GM23338 (cell line): ENCODE data around the gene NPPC. TPM values are rescaled to one million over a fixed set of nuclear protein-coding genes. Genes with fewer than 3 reads are reported as not detected.

Experiments used
- ATAC-seq: fragments of 200-7000 bp; cut with Tn5 transposase; 3 replicates; pipeline ENCODE4 v1.9.1; 2020
- DNase-seq: peaks from one replicate; pipeline ENCODE4 v3.0.0-alpha.2; 2015; ENCODE audit warnings: low spot score
- H2AFZ ChIP-seq: fragments of 200-600 bp; sonication (generic); 2 replicates; pipeline ENCODE4 v1.8.0; 2016; ENCODE audit warnings: antibody characterized with exemption, mild to moderate bottlenecking, moderate library complexity
- H3F3A ChIP-seq: fragments of 200-600 bp; sonication (generic); replicated peaks from 2 replicates; pipeline ENCODE4 v1.8.0; 2017; ENCODE audit warnings: antibody characterized with exemption, mixed run types, low read depth
- H3K27ac ChIP-seq: fragments of 200-600 bp; sonication (generic); 2 replicates; pipeline ENCODE4 v1.6.1; 2016; ENCODE audit warnings: low read depth
- H3K27me3 ChIP-seq: fragments of 200-600 bp; sonication (generic); 2 replicates; pipeline ENCODE4 v1.8.0; 2016; ENCODE audit warnings: mild to moderate bottlenecking, mixed run types, moderate library complexity; ENCODE audit not compliant: insufficient read depth
- H3K36me3 ChIP-seq: fragments of 200-600 bp; sonication (generic); 2 replicates; pipeline ENCODE4 v1.8.0; 2016; ENCODE audit warnings: mild to moderate bottlenecking; ENCODE audit not compliant: insufficient read depth
- H3K4me1 ChIP-seq: fragments of 200-600 bp; sonication (generic); 2 replicates; pipeline ENCODE4 v1.8.0; 2016; ENCODE audit warnings: mild to moderate bottlenecking, moderate library complexity; ENCODE audit not compliant: insufficient read depth
- H3K4me2 ChIP-seq: fragments of 200-600 bp; sonication (generic); 2 replicates; pipeline ENCODE4 v1.7.1; 2017; ENCODE audit warnings: mixed run types
- H3K4me3 ChIP-seq: fragments of 200-600 bp; sonication (generic); 2 replicates; pipeline ENCODE4 v1.6.1; 2016; ENCODE audit warnings: mixed run types
- H3K79me2 ChIP-seq: fragments of 200-600 bp; sonication (generic); replicated peaks from 2 replicates; pipeline ENCODE4 v1.8.0; 2017; ENCODE audit warnings: mild to moderate bottlenecking; ENCODE audit not compliant: insufficient read depth
- H3K9me2 ChIP-seq: fragments of 200-600 bp; sonication (generic); 2 replicates; pipeline ENCODE4 v1.8.0; 2017; ENCODE audit not compliant: insufficient read depth
- H4K20me1 ChIP-seq: fragments of 200-600 bp; sonication (generic); replicated peaks from 2 replicates; pipeline ENCODE4 v1.8.0; 2017; ENCODE audit warnings: mild to moderate bottlenecking; ENCODE audit not compliant: insufficient read depth
- H3K27ac Mint-ChIP-seq: 2 replicates; pipeline ENCODE4 v1.8.0; 2020; ENCODE audit warnings: inconsistent platforms, mild to moderate bottlenecking, moderate library complexity, mixed read lengths
- H3K27me3 Mint-ChIP-seq: 3 replicates; pipeline ENCODE4 v1.8.0; 2022; ENCODE audit warnings: low read depth, mild to moderate bottlenecking, moderate library complexity, mixed read lengths, inconsistent platforms; ENCODE audit not compliant: insufficient read depth, poor library complexity
- H3K36me3 Mint-ChIP-seq: 3 replicates; pipeline ENCODE4 v1.8.0; 2021; ENCODE audit warnings: low read depth, mild to moderate bottlenecking, inconsistent platforms, moderate library complexity, mixed read lengths
- H3K4me1 Mint-ChIP-seq: 3 replicates; pipeline ENCODE4 v1.8.0; 2020; ENCODE audit warnings: mild to moderate bottlenecking, inconsistent platforms, mixed read lengths
- H3K4me3 Mint-ChIP-seq: 3 replicates; pipeline ENCODE4 v1.8.0; 2021; ENCODE audit warnings: moderate library complexity, mild to moderate bottlenecking, inconsistent platforms, mixed read lengths
- H3K9me3 Mint-ChIP-seq: 3 replicates; pipeline ENCODE4 v1.8.0; 2020; ENCODE audit warnings: moderate library complexity, mild to moderate bottlenecking, inconsistent platforms, mixed read lengths
- CTCF ChIP-seq, 2 experiments: fragments of 200-600 bp in 1 of 2; sonication (generic) in 1 of 2; conservative IDR thresholded peaks; 2 replicates each; pipeline versions ENCODE4 v1.5.1 to v1.6.1; 2016 to 2017; ENCODE audit warnings: antibody characterized with exemption in 2 of 2, low read depth in 2 of 2, mild to moderate bottlenecking in 2 of 2, moderate library complexity in 1 of 2
- EZH2phosphoT487 ChIP-seq: fragments of 200-600 bp; sonication (generic); IDR thresholded peaks from one replicate; pipeline ENCODE4 v1.8.1; 2018; ENCODE audit warnings: antibody characterized with exemption; ENCODE audit not compliant: unreplicated experiment
- JUNB ChIP-seq: IDR thresholded peaks from one replicate; pipeline ENCODE4 v1.6.1; 2016; ENCODE audit warnings: antibody characterized with exemption; ENCODE audit not compliant: unreplicated experiment
- NANOG ChIP-seq: IDR thresholded peaks from 2 replicates; pipeline ENCODE4 v1.6.1; 2016; ENCODE audit warnings: antibody characterized with exemption, borderline replicate concordance
- POLR2AphosphoS5 ChIP-seq: IDR thresholded peaks from 2 replicates; pipeline ENCODE4 v1.6.1; 2016; ENCODE audit warnings: antibody characterized with exemption, low read depth
- REST ChIP-seq: IDR thresholded peaks from one replicate; pipeline ENCODE4 v1.6.1; 2018; ENCODE audit warnings: antibody characterized with exemption; ENCODE audit not compliant: unreplicated experiment
- STAT1 ChIP-seq: IDR thresholded peaks from one replicate; pipeline ENCODE4 v1.6.1; 2016; ENCODE audit warnings: antibody characterized with exemption; ENCODE audit not compliant: unreplicated experiment
- ZNF114 ChIP-seq: fragments of 250-450 bp; sonication (Bioruptor Pico); IDR thresholded peaks from 2 replicates; pipeline ENCODE4 v1.5.0; 2020; ENCODE audit warnings: mild to moderate bottlenecking, moderate library complexity
- ZNF331 ChIP-seq: fragments of 250-450 bp; sonication (Bioruptor Pico); IDR thresholded peaks from 2 replicates; pipeline ENCODE4 v1.5.0; 2020; ENCODE audit warnings: low read depth, mild to moderate bottlenecking, moderate library complexity
- ZNF462 ChIP-seq: fragments of 250-450 bp; sonication (Bioruptor Pico); IDR thresholded peaks from 2 replicates; pipeline ENCODE4 v1.5.0; 2020; ENCODE audit warnings: mild to moderate bottlenecking, moderate library complexity
- polyA plus RNA-seq: library from polyadenylated mRNA; unstranded; fragments of >200 nt; fragmentation: Nextera tagmentation; extraction: Ambion mirVana; gene quantifications from 2 replicates; pipeline ENCODE4 v1.2.1, GENCODE V29; 2016
- total RNA-seq: library from RNA; depleted of rRNA; stranded (reverse); fragments of >200 nt; shearing (Covaris generic); gene quantifications from 2 replicates; pipeline ENCODE4 v1.2.3, GENCODE V29; 2014

NPPC gene
- total and polyA plus RNA-seq, 2 experiments from 2014 or later = 2.2 to 6.3 TPM

- no peak overlapping the region for H3K4me3 ChIP-seq
- Mint-ChIP-seq H3K4me1 (no peaks in the 10 kb centered on the region), H3K27me3 (peaks cover 7% of the 10 kb centered on the region), H3K36me3 (no peaks in the 10 kb centered on the region), H3K4me3 (no peak overlapping the region), H3K9me3 (no peaks in the 10 kb centered on the region), H3K27ac (no peak overlapping the region)
- H3K9me2 ChIP-seq = peaks cover 4% of the 10 kb centered on the region; the same call in 1 of the 2 replicates
- H3K79me2 ChIP-seq = no peaks in the 10 kb centered on the region
- no peaks in the 10 kb centered on the region for H3F3A ChIP-seq
- TF ChIP-seq EZH2phosphoT487 (no peak), ZNF114 (no peak), ZNF462 (CRISPR knock-in tag) (no peak), STAT1 (no peak), JUNB (no peak), NANOG (no peak), ZNF331 (CRISPR knock-in tag) (no peak), POLR2AphosphoS5 (no peak), CTCF (conservative IDR thresholded peaks at IDR 0.05; ENCODE audit: low read depth in 2 of 2) (no peak), REST (no peak)
- no peaks in the 10 kb centered on the region for H3K36me3 ChIP-seq
- H3K4me2 ChIP-seq = no peak overlapping the region
- H2AFZ ChIP-seq = peak overlapping the region; percentile 72; the same call in 1 of the 2 replicates
- peak; percentile 66 for ATAC-seq
- DNase-seq = no peak
- H3K27ac ChIP-seq = no peak overlapping the region
- no peaks in the 10 kb centered on the region for H3K27me3 ChIP-seq
- H4K20me1 ChIP-seq = no peaks in the 10 kb centered on the region
- no peaks in the 10 kb centered on the region for H3K4me1 ChIP-seq
Observed at GRCh38 chr2:231940795-231941194, 14.6 kb upstream of the NPPC start.
